CD4-positive, alpha-beta T cell treated with Interleukin-10 for 1 hour (primary cell): ENCODE data around the gene SLC2A1.

Experiments used
- DNase-seq: peaks from one replicate; pipeline ENCODE4 v3.0.0-alpha.2; 2020

SLC2A1 gene

GRCh38 chr1:42958488-42959319 lies at the start of gene SLC2A1:
Gene SLC2A1, minus strand, starts transcription at chr1:42958868. Its CDS starts 217 bp downstream, at chr1:42958651.
- peak; percentile 97 for DNase-seq

DNA sequence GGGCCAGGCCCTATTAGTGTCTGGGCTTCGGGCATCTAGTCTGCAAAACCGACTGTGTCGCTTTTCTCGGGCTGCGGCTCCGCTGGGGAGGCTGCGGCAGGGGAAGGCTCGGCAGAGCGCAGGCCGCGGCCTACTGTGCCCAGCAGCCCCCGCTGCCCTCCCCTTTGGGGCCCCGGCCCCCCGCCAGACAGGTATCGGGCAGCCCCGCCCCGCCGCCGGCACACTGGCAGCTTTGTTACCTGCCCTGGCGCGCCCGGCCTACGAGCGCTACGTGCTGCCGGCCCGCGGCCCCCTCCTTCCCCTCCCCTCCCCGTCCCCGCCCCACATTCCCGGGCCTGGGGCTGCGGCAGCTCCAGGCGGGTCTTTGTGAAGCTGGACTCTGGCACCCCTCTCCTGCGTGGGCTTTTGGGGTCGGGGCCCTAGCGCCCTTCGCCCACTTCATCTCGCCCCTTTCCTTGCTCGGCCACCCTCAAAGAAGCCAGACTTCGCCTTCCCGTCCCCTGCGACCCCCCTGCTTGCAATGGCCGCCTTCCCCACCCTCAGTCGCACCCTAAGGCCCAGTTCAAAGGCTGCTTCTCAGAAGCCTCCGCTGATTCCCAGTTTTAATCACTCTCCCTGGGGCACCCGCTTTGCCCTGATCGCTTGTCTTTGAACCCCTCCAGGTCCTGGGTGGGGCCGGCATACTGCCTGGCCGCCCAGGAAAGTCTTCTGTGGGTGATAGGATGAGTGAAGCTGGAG lies 48.9 kb upstream of the SLC2A1 start:
- DNase-seq = no peak

- no peak for DNase-seq
Measured at GRCh38 chr1:43005460-43006361, 47.0 kb upstream of the SLC2A1 start.

DNA sequence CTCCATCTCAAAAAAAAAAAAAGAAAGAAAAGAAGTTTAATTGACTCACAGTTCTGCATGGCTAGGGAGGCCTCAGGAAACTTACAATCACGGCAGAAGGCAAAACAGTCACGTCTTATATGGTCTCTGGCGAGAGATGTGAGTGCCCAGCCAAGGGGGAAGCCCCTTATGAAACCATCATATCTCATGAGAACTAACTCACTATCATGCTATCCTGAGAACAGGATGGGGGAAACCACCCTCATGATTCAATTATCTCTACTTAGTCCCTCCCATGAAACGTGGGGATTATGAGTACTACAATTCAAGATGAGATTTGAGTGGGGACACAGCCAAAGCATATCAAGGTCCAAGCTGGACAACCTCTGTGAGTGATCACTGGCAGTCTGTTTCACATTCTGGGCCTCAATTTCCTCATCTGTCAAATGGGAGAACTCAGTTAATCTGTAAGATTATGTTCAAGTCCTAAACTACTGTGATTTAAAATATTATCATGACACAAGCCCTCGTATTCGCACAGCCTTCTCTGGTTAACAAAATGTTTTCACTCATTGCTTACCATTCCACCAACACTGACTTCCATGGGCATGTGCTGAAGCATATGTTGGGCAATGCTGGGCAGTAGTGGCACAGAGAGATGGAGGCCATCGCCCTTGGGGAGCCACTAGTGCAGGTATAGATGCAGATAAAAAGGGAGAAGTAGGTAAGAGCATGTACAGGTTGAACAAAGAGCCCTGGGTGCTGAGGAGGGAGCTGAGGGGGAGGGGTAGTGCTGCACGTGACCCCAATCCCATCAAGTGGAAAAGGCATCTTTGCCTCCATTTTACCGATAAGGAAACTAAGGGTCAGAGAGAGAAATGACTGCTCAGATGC lies 46.2 kb upstream of the SLC2A1 start:
- no peak for DNase-seq

- no peak for DNase-seq
Measured at GRCh38 chr1:43002766-43003165, 44.1 kb upstream of the SLC2A1 start.

- DNase-seq = no peak
Measured at GRCh38 chr1:43002116-43002515, 43.4 kb upstream of the SLC2A1 start.

DNA sequence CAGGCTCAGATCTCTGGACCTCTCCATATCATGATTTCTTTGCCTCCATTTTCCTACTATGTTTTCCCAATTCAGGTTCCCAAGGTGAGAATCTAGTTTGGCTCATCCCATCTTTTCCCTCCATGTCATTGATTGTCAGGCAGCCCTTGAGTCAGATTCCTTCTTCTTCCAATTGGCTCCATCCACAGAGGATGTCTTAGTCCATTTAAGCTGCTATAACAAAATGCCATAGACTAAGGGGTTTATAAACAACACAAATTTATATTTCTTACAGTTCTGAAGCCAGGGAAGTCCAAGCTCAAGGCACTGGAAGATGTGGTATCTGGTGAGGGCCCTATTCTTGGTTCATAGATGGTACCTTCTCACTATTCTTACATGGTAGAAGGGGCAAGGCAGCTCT lies 42.8 kb upstream of the SLC2A1 start:
- DNase-seq = no peak

- DNase-seq = no peak
Measured at GRCh38 chr1:43000271-43000670, 41.6 kb upstream of the SLC2A1 start.

GRCh38 chr1:42999308-42999707 lies 40.6 kb upstream of the SLC2A1 start:
- DNase-seq = no peak

- no peak for DNase-seq
Measured at GRCh38 chr1:42998386-42998785, 39.7 kb upstream of the SLC2A1 start.

GRCh38 chr1:42996384-42996970 lies 37.8 kb upstream of the SLC2A1 start:
- DNase-seq = no peak

DNA sequence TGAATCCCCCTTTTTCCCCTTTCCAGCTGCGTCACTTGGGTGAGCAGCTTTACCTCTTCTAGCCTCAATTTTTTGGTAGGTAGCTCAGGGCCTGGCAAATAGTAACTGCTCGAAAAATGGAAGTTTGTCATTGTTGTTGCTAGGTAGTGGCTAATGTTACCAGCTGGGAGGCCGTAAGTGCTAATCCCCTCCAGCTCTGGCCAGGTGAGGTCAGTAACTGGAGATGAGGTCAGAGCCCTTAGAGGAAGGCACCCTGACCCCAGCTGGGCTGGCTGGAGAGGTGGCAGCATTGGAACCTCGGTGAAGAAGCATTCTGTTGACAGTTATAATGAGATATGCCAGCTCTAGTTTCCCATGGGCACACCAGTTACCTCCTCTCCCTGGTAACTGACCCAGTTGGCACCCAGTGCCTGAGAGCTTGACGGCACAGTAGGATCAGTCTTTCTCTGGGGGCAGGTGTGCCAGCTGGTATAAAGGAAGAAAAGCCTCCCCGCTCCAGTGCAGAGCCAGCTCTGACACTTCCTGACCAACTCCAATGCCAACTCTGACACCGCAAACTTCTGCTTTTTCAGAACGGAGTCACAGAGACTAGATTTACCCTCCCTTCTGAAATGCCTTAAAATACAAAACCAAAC lies 35.0 kb upstream of the SLC2A1 start:
- DNase-seq = no peak

DNA sequence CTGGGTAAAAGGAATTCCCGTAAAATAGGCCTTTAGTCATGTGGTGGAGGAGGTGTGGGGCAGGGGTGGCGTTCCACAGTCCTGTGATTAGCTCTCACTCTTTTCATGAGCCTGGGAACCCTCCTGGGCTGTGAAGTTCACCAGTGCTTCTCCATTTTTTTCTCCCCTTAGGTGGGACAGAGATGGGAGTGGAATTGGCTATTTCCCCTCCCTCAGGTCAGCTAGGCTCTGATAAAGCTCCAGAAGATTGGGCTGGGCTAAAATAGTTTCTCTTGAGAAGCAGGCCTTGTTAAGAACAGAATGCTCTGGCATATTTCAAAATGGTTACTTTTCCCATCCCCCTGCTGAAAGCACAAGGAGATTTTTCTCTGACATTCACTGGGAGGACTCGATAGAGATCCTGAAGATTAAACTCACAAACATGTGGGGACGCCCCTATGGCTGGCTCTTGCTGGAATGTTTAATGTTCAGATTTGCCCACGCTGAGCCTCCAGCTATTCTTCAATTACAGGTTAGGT lies 33.4 kb upstream of the SLC2A1 start:
- DNase-seq = no peak

GRCh38 chr1:42990757-42991346 lies 32.2 kb upstream of the SLC2A1 start:
- no peak for DNase-seq

- no peak for DNase-seq
Measured at GRCh38 chr1:42983693-42984092, 25.0 kb upstream of the SLC2A1 start.

- no peak for DNase-seq
Measured at GRCh38 chr1:42983253-42983652, 24.6 kb upstream of the SLC2A1 start.

DNA sequence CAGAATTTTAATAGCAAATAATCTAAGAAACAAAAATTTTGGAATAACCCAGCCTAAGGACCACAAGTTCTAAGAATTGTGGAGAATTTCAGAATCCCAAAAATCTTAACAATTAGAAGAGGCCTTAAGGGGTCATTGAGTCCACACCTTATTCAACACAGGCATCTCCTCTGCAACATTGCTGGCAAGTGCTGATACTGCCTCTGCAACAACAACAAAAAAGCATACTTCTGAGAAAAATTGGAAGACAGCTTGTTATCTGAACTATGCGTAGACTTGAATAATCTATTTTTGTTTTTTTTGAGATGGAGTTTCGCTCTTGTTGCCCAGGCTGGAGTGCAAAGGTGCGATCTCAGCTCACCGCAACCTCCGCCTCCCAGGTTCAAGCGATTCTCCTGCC lies 24.0 kb upstream of the SLC2A1 start:
- no peak for DNase-seq

DNA sequence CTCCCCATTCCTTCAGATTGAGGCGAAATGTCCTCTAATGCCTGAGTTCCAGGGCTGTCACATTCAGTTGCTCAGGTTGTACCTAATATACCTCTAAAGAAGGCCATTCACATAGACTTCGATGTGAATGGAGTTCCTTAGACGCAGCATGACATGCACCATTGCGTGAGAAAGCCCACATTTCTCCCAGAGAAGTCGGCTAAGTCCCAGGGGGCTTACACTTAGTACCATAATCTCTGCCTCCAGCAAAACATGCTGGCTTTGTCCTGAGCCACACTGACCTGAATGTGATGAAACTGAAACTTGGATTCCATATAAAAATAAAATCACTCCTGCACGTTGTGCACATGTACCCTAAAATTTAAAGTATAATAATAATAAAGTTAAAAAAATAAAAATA lies 23.2 kb upstream of the SLC2A1 start:
- no peak for DNase-seq

GRCh38 chr1:42981255-42981805 lies 22.7 kb upstream of the SLC2A1 start:
- DNase-seq = no peak
